Mucosa of stomach (tissue), 1 donor: ENCODE data around the gene TIPRL.
"Not testable (repeated sequence)": the region's sequence is repeated elsewhere in the genome, so short reads cannot be mapped to it uniquely, and the experiment has no call there.

Experiments
- H3K27me3 ChIP-seq: one replicate; pipeline ENCODE4 v1.7.0; 2013; ENCODE audit warnings: mild to moderate bottlenecking, low read length; ENCODE audit not compliant: control insufficient read depth, insufficient read depth
- H3K36me3 ChIP-seq: one replicate; pipeline ENCODE4 v1.7.0; 2013; ENCODE audit warnings: low read length; ENCODE audit not compliant: control insufficient read depth, insufficient read depth
- H3K4me1 ChIP-seq: one replicate; pipeline ENCODE4 v1.7.0; 2013; ENCODE audit warnings: mild to moderate bottlenecking, low read length; ENCODE audit not compliant: control insufficient read depth, insufficient read depth
- H3K4me3 ChIP-seq: one replicate; pipeline ENCODE4 v1.7.0; 2013; ENCODE audit warnings: low read length
- H3K9ac ChIP-seq: one replicate; pipeline ENCODE4 v1.7.0; 2013; ENCODE audit warnings: mild to moderate bottlenecking, low read length, moderate library complexity
- H3K9me3 ChIP-seq: one replicate; pipeline ENCODE4 v1.7.0; 2013; ENCODE audit warnings: mild to moderate bottlenecking, low read length, moderate library complexity; ENCODE audit not compliant: control insufficient read depth
- donor health status: Pancreatic carcinoma.

The TIPRL gene

DNA sequence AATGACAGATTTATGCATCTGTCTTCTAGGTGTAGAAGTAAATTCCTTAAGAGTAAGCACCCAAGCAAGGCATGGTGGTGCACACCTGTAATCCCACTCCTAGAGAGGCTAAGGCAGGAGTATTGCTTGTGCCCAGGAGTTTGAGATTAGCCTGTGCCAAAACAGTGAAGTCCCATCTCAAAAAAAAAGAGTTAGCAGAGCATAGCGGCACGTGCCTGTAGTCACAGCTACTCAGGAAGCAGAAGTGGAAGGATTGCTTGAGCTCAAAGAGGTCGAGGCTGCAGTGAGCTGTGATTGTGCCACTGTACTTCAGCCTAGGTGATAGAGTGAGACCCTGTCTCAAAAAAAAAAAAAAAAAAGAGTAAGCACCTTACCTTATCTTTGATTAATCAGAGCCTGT is 15.1 kb upstream of the TIPRL start:
- Histone ChIP-seq H3K9ac (no peak overlapping the region), H3K27me3 (no peaks in the 10 kb centered on the region)

DNA sequence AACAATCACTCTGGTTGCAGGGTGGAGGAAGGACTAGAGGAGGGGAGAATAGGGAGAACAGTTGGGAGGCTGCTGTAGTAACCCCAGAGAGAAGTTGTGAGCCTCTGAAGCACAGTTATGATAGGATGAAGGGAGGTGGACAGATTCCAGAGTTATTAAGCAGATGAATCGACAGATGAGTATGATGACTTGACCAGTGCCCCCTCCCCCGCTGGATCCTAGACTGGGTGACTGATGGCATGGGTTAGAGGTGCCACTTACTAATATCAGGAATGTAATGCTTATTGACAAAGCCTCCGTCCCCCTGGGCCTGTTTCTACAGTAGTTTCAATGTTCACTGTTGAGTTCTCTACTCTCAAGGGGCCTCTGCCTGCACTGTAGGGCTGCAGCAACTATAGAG is 14.0 kb upstream of the TIPRL start:
- Histone ChIP-seq H3K27me3 (no peaks in the 10 kb centered on the region), H3K9ac (no peak overlapping the region), H3K4me3 (no peak overlapping the region), H3K36me3 (no peaks in the 10 kb centered on the region), H3K4me1 (no peaks in the 10 kb centered on the region), H3K9me3 (no peaks in the 10 kb centered on the region)

More for the DNA sequence above, 15.1 kb upstream of the TIPRL start:
- H3K4me3 ChIP-seq = no peak overlapping the region
- H3K9me3 ChIP-seq = no peaks in the 10 kb centered on the region
- no peaks in the 10 kb centered on the region for H3K4me1 ChIP-seq
- H3K36me3 ChIP-seq = no peaks in the 10 kb centered on the region

DNA sequence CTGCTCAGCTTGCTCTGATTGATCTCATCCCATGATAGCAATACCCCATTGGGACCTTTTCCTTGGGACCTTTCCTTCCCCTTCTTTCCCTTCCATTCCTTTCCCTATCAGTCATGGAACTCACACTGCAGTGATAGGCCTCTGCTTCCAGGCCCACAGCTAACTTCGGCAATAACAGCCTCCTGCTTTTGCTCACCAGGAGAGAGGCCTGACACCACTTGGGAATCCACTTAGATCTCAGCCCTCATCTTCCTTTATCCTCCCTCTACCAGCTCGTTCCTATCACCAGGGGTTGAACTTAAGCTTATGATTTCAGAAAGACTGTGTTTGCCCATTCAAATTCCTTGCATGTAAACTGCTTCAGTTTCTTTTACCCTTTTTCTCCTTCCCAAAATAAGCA is 11.0 kb upstream of the TIPRL start:
- no peak overlapping the region for H3K4me3 ChIP-seq
- no peaks in the 10 kb centered on the region for H3K9me3 ChIP-seq
- no peaks in the 10 kb centered on the region for H3K4me1 ChIP-seq
- H3K36me3 ChIP-seq = no peaks in the 10 kb centered on the region
- H3K9ac ChIP-seq = no peak overlapping the region
- no peaks in the 10 kb centered on the region for H3K27me3 ChIP-seq

DNA sequence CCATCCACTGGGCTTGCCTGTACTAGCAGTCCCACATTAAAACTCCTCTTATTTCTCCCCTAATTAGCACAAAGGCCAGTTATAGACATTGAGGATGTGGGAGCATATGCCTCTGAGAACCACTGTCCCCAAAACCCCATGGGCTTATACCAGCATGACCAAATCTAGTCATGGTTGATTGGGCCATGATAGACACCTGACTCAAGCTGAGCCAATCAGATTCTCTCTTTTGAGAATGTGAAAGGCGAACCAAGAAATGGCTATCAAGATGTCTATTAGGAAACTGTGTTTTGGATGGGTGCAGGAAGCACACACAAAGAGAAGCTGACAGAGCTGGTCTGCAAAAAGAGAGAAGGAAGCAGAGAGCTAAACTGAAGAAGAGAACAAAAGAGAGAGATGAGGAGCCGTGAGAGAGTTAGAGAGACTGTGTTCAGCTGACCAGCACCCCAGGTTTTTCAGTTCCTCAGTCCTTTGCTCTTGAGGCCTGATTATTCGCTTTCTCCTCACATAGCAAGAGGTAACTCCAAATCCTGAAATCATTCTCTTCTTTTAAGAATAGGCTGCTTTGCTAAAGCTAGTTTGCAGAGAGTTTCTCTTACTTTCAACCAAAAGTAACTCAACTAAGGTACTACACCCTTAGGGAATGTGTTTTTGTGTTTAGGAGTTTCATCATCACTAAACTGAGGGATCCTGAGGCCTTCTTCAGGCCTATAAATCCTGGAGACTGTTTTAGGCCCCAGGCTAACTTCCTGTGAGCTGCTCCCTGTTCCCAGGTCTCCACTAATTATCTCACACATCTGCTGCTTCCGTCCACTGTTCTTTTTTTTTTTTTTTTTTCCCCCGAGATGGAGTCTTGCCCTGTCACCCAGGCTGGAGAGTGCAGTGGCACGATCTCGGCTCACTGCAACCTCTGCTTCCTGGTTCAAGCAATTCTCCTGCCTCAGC is 7.9 kb upstream of the TIPRL start:
- H3K4me1 ChIP-seq = no peaks in the 10 kb centered on the region
- no peak overlapping the region for H3K4me3 ChIP-seq
- no peaks in the 10 kb centered on the region for H3K9me3 ChIP-seq
- no peaks in the 10 kb centered on the region for H3K36me3 ChIP-seq
- H3K27me3 ChIP-seq = no peaks in the 10 kb centered on the region
- H3K9ac ChIP-seq = no peak overlapping the region

DNA sequence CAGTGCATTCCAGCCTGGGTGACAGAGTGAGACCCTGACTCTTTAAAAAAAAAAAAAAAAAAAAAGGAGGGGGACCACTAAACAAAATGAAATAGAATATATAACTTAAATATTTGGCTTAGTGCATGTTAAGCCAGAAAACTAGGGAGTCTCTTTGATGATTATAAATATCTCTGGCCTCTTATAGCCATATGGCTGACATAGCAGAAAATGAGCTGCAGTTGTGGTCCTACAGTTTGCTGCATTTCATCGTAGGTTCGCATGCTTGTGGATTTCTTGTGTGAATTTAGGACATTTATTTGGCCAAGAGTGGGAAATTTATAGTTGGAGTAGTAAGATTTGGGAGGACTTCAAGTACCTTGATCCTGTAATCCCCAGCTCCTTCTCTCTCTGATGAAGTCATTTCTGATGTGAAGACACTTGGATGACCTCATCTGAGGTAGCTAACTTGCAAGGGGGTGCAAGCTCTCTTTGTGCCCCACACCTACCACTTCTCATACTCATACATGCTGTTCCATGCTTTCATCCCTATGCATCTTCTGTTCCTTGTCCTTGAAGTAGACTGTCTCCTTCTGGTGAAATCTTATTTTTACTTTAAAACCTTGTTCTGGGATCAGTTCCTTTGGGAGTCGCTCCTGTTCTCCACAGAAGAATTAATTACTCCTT is 6.4 kb upstream of the TIPRL start:
- H3K27me3 ChIP-seq = no peaks in the 10 kb centered on the region
- no peak overlapping the region for H3K9ac ChIP-seq
- H3K4me1 ChIP-seq = no peaks in the 10 kb centered on the region
- no peaks in the 10 kb centered on the region for H3K36me3 ChIP-seq
- no peaks in the 10 kb centered on the region for H3K9me3 ChIP-seq
- H3K4me3 ChIP-seq = no peak overlapping the region

DNA sequence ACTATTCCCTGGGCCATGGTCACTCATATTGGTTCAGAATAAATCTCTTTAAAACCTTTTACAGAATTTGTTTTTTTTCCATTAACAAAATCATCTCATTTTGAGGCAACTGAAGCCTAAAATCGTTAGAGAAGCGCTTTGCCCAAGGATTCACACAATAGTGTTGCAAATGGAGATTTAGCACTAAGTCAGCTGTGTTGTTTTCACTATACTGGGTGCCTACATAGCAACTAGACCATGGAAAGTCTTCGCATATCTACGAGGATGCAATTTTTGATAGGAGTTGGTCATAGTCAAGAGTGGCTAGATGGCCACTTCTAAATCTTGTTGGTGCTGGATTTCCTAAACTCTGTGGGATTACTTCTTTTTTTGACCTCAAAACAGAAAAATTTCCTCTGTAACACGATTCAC is 530 bp upstream of the TIPRL start:
- H3K9ac ChIP-seq = peak overlapping the region; percentile 74
- no peaks in the 10 kb centered on the region for H3K36me3 ChIP-seq
- no peaks in the 10 kb centered on the region for H3K27me3 ChIP-seq
- H3K4me3 ChIP-seq = peak overlapping the region; percentile 49
- H3K9me3 ChIP-seq = no peaks in the 10 kb centered on the region
- peaks cover 6% of the 10 kb centered on the region for H3K4me1 ChIP-seq

DNA sequence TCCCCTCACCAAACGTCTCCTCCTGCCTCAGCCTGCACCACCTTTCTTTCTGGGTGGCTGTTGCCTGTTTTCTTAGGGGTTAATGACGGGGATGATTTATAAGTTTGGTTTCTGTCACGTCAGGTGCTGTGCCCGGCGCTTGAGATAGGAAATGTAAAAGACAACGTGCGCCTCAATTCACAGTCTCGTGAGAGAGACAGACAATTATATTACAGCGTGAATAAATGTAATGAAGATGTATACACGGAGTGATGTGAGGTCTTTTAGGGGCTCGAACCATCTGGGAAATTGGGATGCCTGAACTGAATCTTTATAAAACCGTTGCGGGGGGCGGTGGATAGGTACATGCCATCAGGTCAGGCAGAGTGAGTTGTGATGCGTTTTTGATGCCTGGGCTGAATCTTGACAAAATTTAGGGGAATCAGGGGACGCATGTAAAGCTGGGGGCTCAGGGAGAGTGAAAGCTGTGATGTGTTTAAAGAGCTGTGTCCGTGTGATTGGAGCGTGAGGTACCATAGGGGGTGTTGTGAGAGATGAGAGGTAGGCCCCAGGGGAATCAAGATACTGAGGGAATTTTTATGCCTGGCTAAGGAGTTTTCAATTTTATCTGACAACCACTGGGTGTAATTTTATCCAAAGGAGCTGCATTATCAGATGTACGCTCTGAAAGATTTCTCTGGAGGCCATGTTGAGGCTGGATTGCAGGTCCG is 831 bp downstream of the TIPRL start:
- no peaks in the 10 kb centered on the region for H3K36me3 ChIP-seq
- H3K4me1 ChIP-seq = peaks cover 6% of the 10 kb centered on the region
- H3K9ac ChIP-seq = peak overlapping the region; percentile 74
- H3K9me3 ChIP-seq = no peaks in the 10 kb centered on the region
- no peaks in the 10 kb centered on the region for H3K27me3 ChIP-seq
- peak overlapping the region; percentile 49 for H3K4me3 ChIP-seq

DNA sequence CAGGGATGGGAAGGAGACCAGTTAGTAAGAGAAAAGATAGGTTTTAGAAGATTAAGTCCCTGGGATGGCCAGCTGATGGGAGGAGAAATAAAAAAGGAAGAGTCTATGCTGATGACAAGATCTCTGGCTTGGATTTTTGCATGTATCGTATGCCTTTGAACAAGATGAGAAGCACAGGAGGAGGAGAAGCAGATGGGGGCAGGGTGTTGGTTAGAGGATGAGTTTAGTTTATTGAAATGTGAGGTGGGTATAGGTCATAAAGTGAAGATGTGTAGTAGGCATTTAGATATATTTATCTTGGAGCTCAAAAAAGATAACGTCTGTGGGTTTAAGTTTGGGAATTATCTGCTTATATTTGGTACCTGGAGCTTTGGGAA is 1.4 kb downstream of the TIPRL start:
- peak overlapping the region; percentile 49 for H3K4me3 ChIP-seq
- H3K9ac ChIP-seq = peak overlapping the region; percentile 74
- H3K36me3 ChIP-seq = no peaks in the 10 kb centered on the region
- H3K27me3 ChIP-seq = no peaks in the 10 kb centered on the region
- H3K9me3 ChIP-seq = no peaks in the 10 kb centered on the region
- peaks cover 6% of the 10 kb centered on the region for H3K4me1 ChIP-seq

DNA sequence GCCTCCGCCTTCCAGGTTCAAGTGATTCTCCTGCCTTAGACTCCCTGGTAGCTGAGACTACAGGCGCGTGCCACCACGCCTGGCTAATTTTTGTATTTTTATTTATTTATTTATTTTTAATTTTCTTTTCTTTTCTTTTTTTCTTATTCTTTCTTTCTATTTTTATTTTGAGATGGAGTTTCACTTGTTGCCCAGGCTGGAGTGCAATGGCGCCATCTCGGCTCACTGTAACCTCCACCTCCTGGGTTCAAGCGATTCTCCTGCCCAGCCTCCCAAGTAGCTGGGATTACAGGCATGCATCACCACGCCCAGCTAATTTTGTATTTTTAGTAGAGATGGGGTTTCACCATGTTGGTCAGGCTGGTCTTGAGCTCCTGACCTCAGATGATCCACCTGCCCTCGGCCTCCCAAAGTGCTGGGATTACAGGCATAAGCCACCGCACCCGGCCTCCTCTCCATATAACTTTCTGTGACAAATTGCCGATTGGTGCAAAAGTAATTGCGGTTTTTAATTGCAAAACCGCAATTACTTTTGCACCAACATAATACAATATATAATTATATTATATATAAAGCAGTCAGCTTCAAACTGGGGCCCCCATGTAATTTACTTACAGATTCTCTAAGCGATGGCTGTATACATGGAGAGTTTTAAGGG is 2.4 kb downstream of the TIPRL start:
- not testable (repeated sequence) for H3K9ac ChIP-seq, H3K9me3 ChIP-seq, H3K27me3 ChIP-seq, H3K4me3 ChIP-seq, H3K36me3 ChIP-seq, H3K4me1 ChIP-seq

DNA sequence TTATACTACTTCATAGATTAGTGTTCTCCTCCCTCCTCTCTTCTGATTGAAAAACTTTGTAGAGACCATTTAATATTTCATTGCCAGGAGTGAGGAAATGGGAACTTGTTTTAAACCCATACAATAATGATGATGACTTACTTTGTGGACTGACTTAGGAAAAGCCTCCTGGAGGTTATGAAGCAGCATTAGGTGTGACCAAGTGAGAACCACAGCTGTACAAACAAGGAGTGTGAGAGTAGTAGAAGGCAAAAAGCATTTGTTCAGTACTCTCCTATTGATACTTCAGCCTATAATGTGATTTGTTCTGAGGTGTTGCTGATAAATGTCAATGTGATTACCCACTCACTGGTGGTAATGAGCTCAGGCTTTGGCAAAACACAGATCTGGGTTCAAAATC is 8.4 kb downstream of the TIPRL start:
- Histone ChIP-seq H3K4me1 (no peaks in the 10 kb centered on the region), H3K9me3 (no peaks in the 10 kb centered on the region), H3K36me3 (no peaks in the 10 kb centered on the region), H3K9ac (no peak overlapping the region), H3K27me3 (no peaks in the 10 kb centered on the region), H3K4me3 (no peak overlapping the region)

DNA sequence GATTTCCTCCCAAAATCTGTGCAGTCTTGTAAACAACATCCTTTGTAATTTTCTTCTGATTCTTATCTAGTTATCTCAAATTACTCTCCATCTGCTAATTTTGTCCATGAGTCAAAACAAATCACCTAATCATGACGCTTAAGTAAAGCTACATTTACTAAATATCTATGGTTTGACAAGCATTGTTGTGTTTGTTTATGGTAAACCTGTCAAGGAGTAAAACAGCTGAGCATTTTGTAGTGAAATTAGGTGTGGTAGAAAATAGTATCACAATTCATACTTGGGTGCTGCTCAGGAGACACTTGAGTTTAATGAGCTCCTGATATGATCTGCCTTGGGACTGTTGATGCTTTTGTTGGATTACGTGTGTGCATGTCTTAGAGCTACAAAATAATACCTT is 11.6 kb downstream of the TIPRL start:
- H3K9me3 ChIP-seq = no peaks in the 10 kb centered on the region
- H3K27me3 ChIP-seq = no peaks in the 10 kb centered on the region
- H3K4me3 ChIP-seq = no peak overlapping the region
- no peaks in the 10 kb centered on the region for H3K36me3 ChIP-seq
- H3K4me1 ChIP-seq = no peaks in the 10 kb centered on the region
- H3K9ac ChIP-seq = no peak overlapping the region
